GM21423 (cell line): ENCODE data around the gene NPFF.

Source experiments
- ATAC-seq: cut with Tn5 transposase; IDR thresholded peaks from one replicate; pipeline ENCODE4 v1.9.1; 2021; ENCODE audit warnings: mild to moderate bottlenecking, moderate library complexity; ENCODE audit not compliant: unreplicated experiment

NPFF gene

GRCh38 chr12:53479331-53479730, 28.0 kb downstream of the NPFF start:
- no peak for ATAC-seq

GRCh38 chr12:53478865-53479264, 28.4 kb downstream of the NPFF start:
- ATAC-seq: no peak

- ATAC-seq: no peak
Measured at GRCh38 chr12:53476769-53477209, 30.5 kb downstream of the NPFF start.

GRCh38 chr12:53474819-53475218, 32.5 kb downstream of the NPFF start:
- ATAC-seq: no peak

GRCh38 chr12:53474077-53474476, 33.2 kb downstream of the NPFF start:
- ATAC-seq: no peak

- no peak for ATAC-seq
Measured at GRCh38 chr12:53472056-53472582, 35.2 kb downstream of the NPFF start.

- ATAC-seq: no peak
Measured at GRCh38 chr12:53468282-53468681, 39.0 kb downstream of the NPFF start.

GRCh38 chr12:53467880-53468279, 39.4 kb downstream of the NPFF start:
- no peak for ATAC-seq

- ATAC-seq: no peak
Measured at GRCh38 chr12:53467082-53467481, 40.2 kb downstream of the NPFF start.

- no peak for ATAC-seq
Measured at GRCh38 chr12:53466640-53467039, 40.6 kb downstream of the NPFF start.

GRCh38 chr12:53465679-53466078, 41.6 kb downstream of the NPFF start:
- no peak for ATAC-seq

- ATAC-seq: no peak
Measured at GRCh38 chr12:53464685-53465418, 42.4 kb downstream of the NPFF start.

GRCh38 chr12:53463802-53464560, 43.3 kb downstream of the NPFF start:
- ATAC-seq: no peak

- ATAC-seq: no peak
Measured at GRCh38 chr12:53462935-53463334, 44.3 kb downstream of the NPFF start.

GRCh38 chr12:53461591-53461990, 45.7 kb downstream of the NPFF start:
- no peak for ATAC-seq

GRCh38 chr12:53461059-53461458, 46.2 kb downstream of the NPFF start:
- ATAC-seq: no peak

GRCh38 chr12:53459097-53459496, 48.2 kb downstream of the NPFF start:
- no peak for ATAC-seq
